GM12878 (cell line): ENCODE data around the gene PLXNB2. TPM values are rescaled to one million over a fixed set of nuclear protein-coding genes. Genes with fewer than 3 reads are reported as not detected.

ENCODE experiments used
- ATF3 ChIP-seq: IDR thresholded peaks from 2 replicates; pipeline ENCODE4 v1.6.1; 2011; ENCODE audit warnings: low read depth, mild to moderate bottlenecking, low read length, moderate library complexity, borderline replicate concordance; ENCODE audit errors: extremely low read depth
- HCFC1 ChIP-seq: fragments of 150-350 bp; IDR thresholded peaks from 2 replicates; pipeline ENCODE4 v1.6.1; 2014; ENCODE audit warnings: low read length
- HDAC6 ChIP-seq: fragments of 200-600 bp; sonication (generic); IDR thresholded peaks from one replicate; pipeline ENCODE4 v1.8.0; 2017; ENCODE audit warnings: antibody characterized with exemption; ENCODE audit not compliant: unreplicated experiment
- IRF3 ChIP-seq: fragments of 450-650 bp; IDR thresholded peaks from 2 replicates; pipeline ENCODE4 v1.6.1; 2014; ENCODE audit warnings: mild to moderate bottlenecking
- LARP7 ChIP-seq: fragments of 450-650 bp; IDR thresholded peaks from 2 replicates; pipeline ENCODE4 v1.6.1; 2017; ENCODE audit warnings: mild to moderate bottlenecking
- MXI1 ChIP-seq: fragments of 150-350 bp; IDR thresholded peaks from 2 replicates; pipeline ENCODE4 v1.6.1; 2011; ENCODE audit warnings: low read depth, mild to moderate bottlenecking, inconsistent platforms, low read length, improper control_type of control experiment
- NR2F1 ChIP-seq: fragments of 450-650 bp; conservative IDR thresholded peaks from 2 replicates; pipeline ENCODE4 v1.6.1; 2017; ENCODE audit warnings: mild to moderate bottlenecking
- PKNOX1 ChIP-seq: fragments of 450-650 bp; IDR thresholded peaks from 2 replicates; pipeline ENCODE4 v1.6.1; 2016; ENCODE audit warnings: mild to moderate bottlenecking
- PML ChIP-seq: IDR thresholded peaks from 2 replicates; pipeline ENCODE4 v1.6.1; 2012; ENCODE audit warnings: low read length, inconsistent platforms
- POLR2A ChIP-seq: IDR thresholded peaks from 2 replicates; pipeline ENCODE4 v1.6.1; 2011; ENCODE audit warnings: low read depth, mild to moderate bottlenecking, low read length
- POLR2AphosphoS2 ChIP-seq: IDR thresholded peaks from 2 replicates; pipeline ENCODE4 v1.6.1; 2011; ENCODE audit warnings: low read depth, mild to moderate bottlenecking, low read length, improper control_type of control experiment, moderate library complexity
- POLR2AphosphoS5 ChIP-seq: IDR thresholded peaks from 2 replicates; pipeline ENCODE4 v1.6.1; 2011; ENCODE audit warnings: mild to moderate bottlenecking, low read length, inconsistent platforms
- RELA ChIP-seq: fragments of 450-650 bp; IDR thresholded peaks from 2 replicates; pipeline ENCODE4 v1.8.0; 2014; ENCODE audit warnings: borderline replicate concordance; ENCODE audit not compliant: partially characterized antibody
- RUNX3 ChIP-seq: IDR thresholded peaks from 2 replicates; pipeline ENCODE4 v1.6.1; 2012; ENCODE audit warnings: low read length, inconsistent platforms
- SMAD5 ChIP-seq: IDR thresholded peaks from 2 replicates; pipeline ENCODE4 v1.6.1; 2016; ENCODE audit warnings: antibody characterized with exemption, low read depth
- SUZ12 ChIP-seq: fragments of 200-600 bp; sonication (generic); IDR thresholded peaks from one replicate; pipeline ENCODE4 v1.6.1; 2018; ENCODE audit warnings: antibody characterized with exemption, mild to moderate bottlenecking; ENCODE audit not compliant: unreplicated experiment
- TCF12 ChIP-seq: IDR thresholded peaks from 2 replicates; pipeline ENCODE4 v1.6.1; 2011; ENCODE audit warnings: low read depth, mild to moderate bottlenecking, low read length
- ZNF384 ChIP-seq: IDR thresholded peaks from 2 replicates; pipeline ENCODE4 v1.6.1; 2012; ENCODE audit warnings: low read depth, mild to moderate bottlenecking, low read length, improper control_type of control experiment, borderline replicate concordance
- polyA plus RNA-seq, 11 experiments: library from polyadenylated mRNA; depleted of rRNA in 4 of 11; unstranded in 6 of 11; stranded (reverse) in 5 of 11; fragments of >200 nt; fragmentation: Nextera tagmentation in 4 of 11; fragmentation: Illumina TruSeq in 1 of 11; extraction: Ambion mirVana in 4 of 11; extraction: Trizol in 1 of 11; gene quantifications; 1 replicate in 1 of 11; 2 replicates in 10 of 11; pipeline versions ENCODE4 v1.2.1 to v1.2.3, GENCODE V29; 2011 to 2016; ENCODE audit warnings: inconsistent platforms in 2 of 11, missing spikeins in 2 of 11, low read depth in 1 of 11
- total RNA-seq, 4 experiments: library from RNA; depleted of rRNA in 3 of 4; stranded (reverse); fragments of >200 nt in 3 of 4; fragmentation: Illumina TruSeq in 1 of 4; extraction: Trizol in 1 of 4; gene quantifications; 2 replicates each; pipeline versions ENCODE4 v1.2.1 to v1.2.3, GENCODE V29; 2013 to 2021
- TF ChIP-seq, protein P1 (sequence below): IDR thresholded peaks from 2 replicates; pipeline ENCODE4 v1.6.1; 2012; ENCODE audit warnings: improper control_type of control experiment, low read depth, low read length; ENCODE audit not compliant: insufficient replicate concordance
- TF ChIP-seq, protein P2 (sequence below): fragments of 450-650 bp; IDR thresholded peaks from 2 replicates; pipeline ENCODE4 v1.6.1; 2018; ENCODE audit warnings: mild to moderate bottlenecking, low read depth, moderate library complexity; ENCODE audit not compliant: partially characterized antibody

The PLXNB2 gene
- total and polyA plus RNA-seq, 10 of the 15 experiments (the other 5 are each of a cell fraction or from before 2014, with no cell fraction given): 0.68 to 134 (median 41.9) TPM

- no peak for TF ChIP-seq IRF3
- TF ChIP-seq ZNF384: peak; percentile 37; the same call in 1 of the 2 replicates
- peak; percentile 86 for TF ChIP-seq ATF3
- TF ChIP-seq POLR2AphosphoS2: peak; percentile 96
- TF ChIP-seq LARP7: peak; percentile 87
- peak; percentile 70 for TF ChIP-seq RUNX3
- TF ChIP-seq TCF12: 0 out of 2 replicates have a peak, but pooled peaks have one; percentile 10
- no peak for TF ChIP-seq SUZ12
- TF ChIP-seq SMAD5: no peak; the same call in none of the 2 replicates
- TF ChIP-seq, protein P1, sequence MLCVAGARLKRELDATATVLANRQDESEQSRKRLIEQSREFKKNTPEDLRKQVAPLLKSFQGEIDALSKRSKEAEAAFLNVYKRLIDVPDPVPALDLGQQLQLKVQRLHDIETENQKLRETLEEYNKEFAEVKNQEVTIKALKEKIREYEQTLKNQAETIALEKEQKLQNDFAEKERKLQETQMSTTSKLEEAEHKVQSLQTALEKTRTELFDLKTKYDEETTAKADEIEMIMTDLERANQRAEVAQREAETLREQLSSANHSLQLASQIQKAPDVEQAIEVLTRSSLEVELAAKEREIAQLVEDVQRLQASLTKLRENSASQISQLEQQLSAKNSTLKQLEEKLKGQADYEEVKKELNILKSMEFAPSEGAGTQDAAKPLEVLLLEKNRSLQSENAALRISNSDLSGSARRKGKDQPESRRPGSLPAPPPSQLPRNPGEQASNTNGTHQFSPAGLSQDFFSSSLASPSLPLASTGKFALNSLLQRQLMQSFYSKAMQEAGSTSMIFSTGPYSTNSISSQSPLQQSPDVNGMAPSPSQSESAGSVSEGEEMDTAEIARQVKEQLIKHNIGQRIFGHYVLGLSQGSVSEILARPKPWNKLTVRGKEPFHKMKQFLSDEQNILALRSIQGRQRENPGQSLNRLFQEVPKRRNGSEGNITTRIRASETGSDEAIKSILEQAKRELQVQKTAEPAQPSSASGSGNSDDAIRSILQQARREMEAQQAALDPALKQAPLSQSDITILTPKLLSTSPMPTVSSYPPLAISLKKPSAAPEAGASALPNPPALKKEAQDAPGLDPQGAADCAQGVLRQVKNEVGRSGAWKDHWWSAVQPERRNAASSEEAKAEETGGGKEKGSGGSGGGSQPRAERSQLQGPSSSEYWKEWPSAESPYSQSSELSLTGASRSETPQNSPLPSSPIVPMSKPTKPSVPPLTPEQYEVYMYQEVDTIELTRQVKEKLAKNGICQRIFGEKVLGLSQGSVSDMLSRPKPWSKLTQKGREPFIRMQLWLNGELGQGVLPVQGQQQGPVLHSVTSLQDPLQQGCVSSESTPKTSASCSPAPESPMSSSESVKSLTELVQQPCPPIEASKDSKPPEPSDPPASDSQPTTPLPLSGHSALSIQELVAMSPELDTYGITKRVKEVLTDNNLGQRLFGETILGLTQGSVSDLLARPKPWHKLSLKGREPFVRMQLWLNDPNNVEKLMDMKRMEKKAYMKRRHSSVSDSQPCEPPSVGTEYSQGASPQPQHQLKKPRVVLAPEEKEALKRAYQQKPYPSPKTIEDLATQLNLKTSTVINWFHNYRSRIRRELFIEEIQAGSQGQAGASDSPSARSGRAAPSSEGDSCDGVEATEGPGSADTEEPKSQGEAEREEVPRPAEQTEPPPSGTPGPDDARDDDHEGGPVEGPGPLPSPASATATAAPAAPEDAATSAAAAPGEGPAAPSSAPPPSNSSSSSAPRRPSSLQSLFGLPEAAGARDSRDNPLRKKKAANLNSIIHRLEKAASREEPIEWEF: no peak
- peak; percentile 98 for TF ChIP-seq PKNOX1
- TF ChIP-seq, protein P2, sequence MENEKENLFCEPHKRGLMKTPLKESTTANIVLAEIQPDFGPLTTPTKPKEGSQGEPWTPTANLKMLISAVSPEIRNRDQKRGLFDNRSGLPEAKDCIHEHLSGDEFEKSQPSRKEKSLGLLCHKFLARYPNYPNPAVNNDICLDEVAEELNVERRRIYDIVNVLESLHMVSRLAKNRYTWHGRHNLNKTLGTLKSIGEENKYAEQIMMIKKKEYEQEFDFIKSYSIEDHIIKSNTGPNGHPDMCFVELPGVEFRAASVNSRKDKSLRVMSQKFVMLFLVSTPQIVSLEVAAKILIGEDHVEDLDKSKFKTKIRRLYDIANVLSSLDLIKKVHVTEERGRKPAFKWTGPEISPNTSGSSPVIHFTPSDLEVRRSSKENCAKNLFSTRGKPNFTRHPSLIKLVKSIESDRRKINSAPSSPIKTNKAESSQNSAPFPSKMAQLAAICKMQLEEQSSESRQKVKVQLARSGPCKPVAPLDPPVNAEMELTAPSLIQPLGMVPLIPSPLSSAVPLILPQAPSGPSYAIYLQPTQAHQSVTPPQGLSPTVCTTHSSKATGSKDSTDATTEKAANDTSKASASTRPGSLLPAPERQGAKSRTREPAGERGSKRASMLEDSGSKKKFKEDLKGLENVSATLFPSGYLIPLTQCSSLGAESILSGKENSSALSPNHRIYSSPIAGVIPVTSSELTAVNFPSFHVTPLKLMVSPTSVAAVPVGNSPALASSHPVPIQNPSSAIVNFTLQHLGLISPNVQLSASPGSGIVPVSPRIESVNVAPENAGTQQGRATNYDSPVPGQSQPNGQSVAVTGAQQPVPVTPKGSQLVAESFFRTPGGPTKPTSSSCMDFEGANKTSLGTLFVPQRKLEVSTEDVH: peak; percentile 89
- peak; percentile 75 for TF ChIP-seq RELA
- peak; percentile 89 for TF ChIP-seq MXI1
- TF ChIP-seq POLR2A: peak; percentile 97
- peak; percentile 72 for TF ChIP-seq POLR2AphosphoS5
- peak; percentile 70; the same call in 1 of the 2 replicates for TF ChIP-seq PML
- no peak for TF ChIP-seq HDAC6
- TF ChIP-seq HCFC1: peak; percentile 87
- TF ChIP-seq NR2F1: peak; percentile 35; the same call in 1 of the 2 replicates
These were observed 62.8 kb downstream of the PLXNB2 start, which contains the start of gene TUBGCP6 (continued) for GRCh38 chr22:50244420-50245213.
